ENCODE measurements around the gene SHH.

GRCh38 chr7:155818154-155818819 lies 6.0 kb upstream of the SHH start:
- TF ChIP-seq CTCF (IDR thresholded peaks at IDR 0.05), result no peak
- TF ChIP-seq ZFX (IDR thresholded peaks at IDR 0.05; ENCODE audit: borderline replicate concordance), result no peak
